Keratinocyte (primary cell): ENCODE results near the gene CYP11A1. TPM values are rescaled to one million over a fixed set of nuclear protein-coding genes. Genes with fewer than 3 reads are reported as not detected.
A peak's percentile ranks its signal among the peaks of the same experiment; 100 is the strongest.

ENCODE experiments used
- DNase-seq: peaks from one replicate; pipeline ENCODE4 v3.0.0-alpha.2; 2011; ENCODE audit warnings: low read depth, missing footprints, low spot score
- FAIRE-seq: peaks from 2 replicates; lab custom pipeline; 2011; peaks lifted over from hg19 to GRCh38; lab: Jason Lieb, UNC
- H2AFZ ChIP-seq: 2 replicates; pipeline ENCODE4 v1.6.0; 2012; ENCODE audit warnings: low read length, control low read depth, inconsistent platforms; ENCODE audit not compliant: control insufficient read depth
- H3K27ac ChIP-seq: 2 replicates; pipeline ENCODE4 v1.5.1; 2011; ENCODE audit warnings: low read length; ENCODE audit not compliant: control insufficient read depth, insufficient read depth
- H3K27me3 ChIP-seq: 3 replicates; pipeline ENCODE4 v1.6.0; 2011; ENCODE audit warnings: low read length; ENCODE audit not compliant: control insufficient read depth, insufficient read depth; ENCODE audit errors: extremely low read depth
- H3K36me3 ChIP-seq, 2 experiments: 2 replicates in 1 of 2; 3 replicates in 1 of 2; pipeline ENCODE4 v1.5.1; 2011; ENCODE audit warnings: low read length in 2 of 2, mild to moderate bottlenecking in 1 of 2; ENCODE audit not compliant: control insufficient read depth in 2 of 2, insufficient read depth in 2 of 2; ENCODE audit errors: extremely low read depth in 1 of 2
- H3K4me1 ChIP-seq: 3 replicates; pipeline ENCODE4 v1.5.1; 2011; ENCODE audit warnings: low read length; ENCODE audit not compliant: control insufficient read depth, insufficient read depth; ENCODE audit errors: extremely low read depth
- H3K4me2 ChIP-seq: 3 replicates; pipeline ENCODE4 v1.6.0; 2011; ENCODE audit warnings: low read depth, low read length; ENCODE audit not compliant: control insufficient read depth, insufficient read depth; ENCODE audit errors: extremely low read depth
- H3K4me3 ChIP-seq, 3 experiments: fragments of 200-600 bp in 1 of 3; sonication (generic) in 1 of 3; 2 replicates in 2 of 3; 3 replicates in 1 of 3; pipeline ENCODE4 v1.5.1; 2011 to 2016; ENCODE audit warnings: low read length in 3 of 3, mild to moderate bottlenecking in 3 of 3, control low read depth in 2 of 3, inconsistent platforms in 1 of 3, low read depth in 1 of 3, mixed read lengths in 1 of 3, mixed run types in 1 of 3, moderate library complexity in 1 of 3; ENCODE audit not compliant: control insufficient read depth in 2 of 3, insufficient read depth in 2 of 3; ENCODE audit errors: extremely low read depth in 1 of 3
- H3K79me2 ChIP-seq: 2 replicates; pipeline ENCODE4 v1.6.0; 2012; ENCODE audit warnings: low read length; ENCODE audit not compliant: control insufficient read depth, insufficient read depth
- H3K9ac ChIP-seq: 3 replicates; pipeline ENCODE4 v1.6.0; 2011; ENCODE audit warnings: low read length; ENCODE audit not compliant: control insufficient read depth, insufficient read depth; ENCODE audit errors: extremely low read depth
- H3K9me1 ChIP-seq: 3 replicates; pipeline ENCODE4 v1.6.0; 2011; ENCODE audit warnings: low read length; ENCODE audit not compliant: control insufficient read depth, insufficient read depth; ENCODE audit errors: extremely low read depth
- H3K9me3 ChIP-seq: 2 replicates; pipeline ENCODE4 v1.5.1; 2012; ENCODE audit warnings: low read depth, low read length; ENCODE audit not compliant: control insufficient read depth
- H4K20me1 ChIP-seq: 3 replicates; pipeline ENCODE4 v1.6.0; 2011; ENCODE audit warnings: low read length; ENCODE audit not compliant: control insufficient read depth, insufficient read depth; ENCODE audit errors: extremely low read depth
- CTCF ChIP-seq, 3 experiments: IDR thresholded peaks in 1 of 3; conservative IDR thresholded peaks in 1 of 3; optimal IDR thresholded peaks in 1 of 3; 2 replicates in 2 of 3; 3 replicates in 1 of 3; pipeline versions ENCODE3 to v1.5.1; 2011; ENCODE audit warnings: low read length in 3 of 3, mild to moderate bottlenecking in 3 of 3, moderate library complexity in 2 of 3, control low read depth in 1 of 3, inconsistent platforms in 1 of 3; ENCODE audit not compliant: insufficient read depth in 2 of 3; ENCODE audit errors: extremely low read depth in 1 of 3
- EZH2 ChIP-seq: IDR thresholded peaks from one replicate; pipeline ENCODE4 v1.6.1; 2012; ENCODE audit warnings: inconsistent platforms, mild to moderate bottlenecking, low read length, moderate library complexity
- dilution Hi-C: fragments of 300-500 bp; cut with MboI; formaldehyde crosslinking; loops from one replicate; pipeline ENCODE4 v1.7.0; 2020; ENCODE audit warnings: low sequenced_read_pairs; ENCODE audit not compliant: extremely low pct_ligation_motif_present
- polyA plus RNA-seq, 5 experiments: library from polyadenylated mRNA; depleted of rRNA in 3 of 5; stranded (reverse) in 3 of 5; stranded (forward) in 1 of 5; unstranded in 1 of 5; fragments of >200 nt; gene quantifications; 1 replicate in 1 of 5; 2 replicates in 3 of 5; 3 replicates in 1 of 5; pipeline versions ENCODE4 v1.2.1 to v1.2.3, GENCODE V29; 2011 to 2012; ENCODE audit warnings: missing spikeins in 2 of 5, low read depth in 1 of 5, low replicate concordance in 1 of 5

CYP11A1 gene
- polyA plus RNA-seq, 1 donor (not counting 4 experiments of a cell fraction or from before 2014, with no cell fraction given): not detected

- H3K27ac ChIP-seq: peak overlapping the region; percentile 44
- H3K36me3 ChIP-seq: no peaks in the 10 kb centered on the region
- H3K4me3 ChIP-seq: no peak overlapping the region
- DNase-seq: no peak
- H3K4me1 ChIP-seq: peaks cover 51% of the 10 kb centered on the region
- H3K9me3 ChIP-seq: no peaks in the 10 kb centered on the region
- no peak overlapping the region for H2AFZ ChIP-seq
- peak; percentile 59 for FAIRE-seq
- no peaks in the 10 kb centered on the region for H4K20me1 ChIP-seq
- peaks cover 4% of the 10 kb centered on the region for H3K9me1 ChIP-seq
- TF ChIP-seq EZH2: no peak
- no peaks in the 10 kb centered on the region for H3K79me2 ChIP-seq
- no peaks in the 10 kb centered on the region for H3K27me3 ChIP-seq
- H3K4me2 ChIP-seq: peak overlapping the region; percentile 17
- dilution Hi-C loops: no loop called here
- peak overlapping the region; percentile 30 for H3K9ac ChIP-seq
Observed at GRCh38 chr15:74378848-74379247, 11.4 kb upstream of the CYP11A1 start.

- Histone ChIP-seq H3K4me2 (peak overlapping the region; percentile 23), H3K9me3 (no peaks in the 10 kb centered on the region), H3K4me3 (no peak overlapping the region), H3K27ac (peak overlapping the region; percentile 44), H3K9me1 (peaks cover 4% of the 10 kb centered on the region), H4K20me1 (no peaks in the 10 kb centered on the region), H3K79me2 (no peaks in the 10 kb centered on the region), H3K27me3 (peaks cover 3% of the 10 kb centered on the region), H3K4me1 (peaks cover 44% of the 10 kb centered on the region), H3K36me3 (no peaks in the 10 kb centered on the region), H2AFZ (peak overlapping the region; percentile 32), H3K9ac (peak overlapping the region; percentile 30)
- TF ChIP-seq EZH2 (no peak), CTCF (optimal IDR thresholded peaks at IDR 0.05 in 1 of 3, IDR thresholded peaks at IDR 0.05 in 1 of 3, conservative IDR thresholded peaks at IDR 0.05 in 1 of 3; ENCODE audit: extremely low read depth in 1 of 3, insufficient read depth in 2 of 3, low read length in 3 of 3) (no peak)
- FAIRE-seq (no peak), DNase-seq (no peak)
- dilution Hi-C loops: no loop called here
Observed at GRCh38 chr15:74377831-74378766, 10.7 kb upstream of the CYP11A1 start.
